MV-4-11 (cell line): ENCODE measurements around the gene DDIT4.

ENCODE experiments used
- DNase-seq: peaks from one replicate; lab custom pipeline; 2025; lab: John Stamatoyannopoulos, UW

DDIT4 gene

GRCh38 chr10:72318418-72319262, 44.9 kb downstream of the DDIT4 start:
- peak; percentile 12 for DNase-seq

DNA sequence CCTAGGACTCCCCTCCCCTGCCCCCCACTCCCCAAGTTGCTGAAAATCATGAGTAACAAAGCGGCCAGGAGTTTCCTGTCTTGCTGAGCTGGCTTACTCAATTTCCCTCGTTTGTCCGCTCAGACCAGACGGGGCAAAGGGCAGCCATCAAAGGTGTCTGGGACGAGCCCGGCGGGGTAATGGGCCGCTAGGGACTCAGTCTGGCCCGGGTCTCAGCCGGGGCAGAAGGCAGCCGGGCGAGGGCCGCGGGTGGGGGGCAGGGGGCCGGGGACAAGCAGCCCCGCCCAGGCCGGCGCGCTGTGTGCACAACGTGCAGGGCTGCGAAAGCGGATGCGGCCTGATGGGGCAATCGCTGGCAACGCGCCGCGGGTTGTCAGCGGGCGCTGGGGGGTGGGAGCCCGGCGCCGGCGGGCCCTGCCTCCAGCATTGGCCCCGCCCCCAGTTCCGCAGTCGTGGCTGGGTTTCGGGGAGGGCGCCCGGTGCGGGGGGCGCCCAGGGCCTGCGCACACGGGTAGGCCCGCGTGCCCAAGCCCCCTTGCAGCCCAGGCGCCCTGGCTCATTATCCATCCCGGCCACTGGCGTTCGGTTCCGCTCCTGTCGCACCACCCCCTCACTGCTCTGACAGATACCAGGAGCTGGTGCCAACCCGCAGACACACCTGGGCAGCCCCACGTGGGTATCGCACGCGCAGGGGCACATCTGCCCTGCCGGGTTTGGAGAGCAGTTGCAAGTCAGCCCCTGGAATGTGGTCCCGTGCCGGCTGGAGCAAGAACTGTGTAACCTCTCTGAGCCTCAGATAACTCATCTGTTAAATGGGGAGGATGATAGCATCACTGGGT, 45.9 kb downstream of the DDIT4 start:
- DNase-seq: peak; percentile 87

- peak; percentile 99 for DNase-seq
These were observed 47.0 kb downstream of the DDIT4 start for GRCh38 chr10:72320676-72321247.

GRCh38 chr10:72321248-72322029, 47.7 kb downstream of the DDIT4 start:
- DNase-seq: no peak

DNA sequence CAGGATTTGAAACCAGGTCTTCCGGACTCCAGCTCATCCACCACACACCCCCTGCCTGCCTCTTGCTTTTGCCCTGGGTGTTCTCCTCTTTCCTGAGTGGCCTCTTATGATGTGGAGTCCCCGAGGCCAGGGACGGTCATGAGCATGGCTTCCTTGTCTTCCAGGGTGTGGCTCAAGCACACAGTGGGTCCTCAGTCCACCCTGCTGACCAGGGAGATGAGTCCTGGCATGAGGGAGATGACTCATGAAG, 48.2 kb downstream of the DDIT4 start:
- DNase-seq: no peak

DNA sequence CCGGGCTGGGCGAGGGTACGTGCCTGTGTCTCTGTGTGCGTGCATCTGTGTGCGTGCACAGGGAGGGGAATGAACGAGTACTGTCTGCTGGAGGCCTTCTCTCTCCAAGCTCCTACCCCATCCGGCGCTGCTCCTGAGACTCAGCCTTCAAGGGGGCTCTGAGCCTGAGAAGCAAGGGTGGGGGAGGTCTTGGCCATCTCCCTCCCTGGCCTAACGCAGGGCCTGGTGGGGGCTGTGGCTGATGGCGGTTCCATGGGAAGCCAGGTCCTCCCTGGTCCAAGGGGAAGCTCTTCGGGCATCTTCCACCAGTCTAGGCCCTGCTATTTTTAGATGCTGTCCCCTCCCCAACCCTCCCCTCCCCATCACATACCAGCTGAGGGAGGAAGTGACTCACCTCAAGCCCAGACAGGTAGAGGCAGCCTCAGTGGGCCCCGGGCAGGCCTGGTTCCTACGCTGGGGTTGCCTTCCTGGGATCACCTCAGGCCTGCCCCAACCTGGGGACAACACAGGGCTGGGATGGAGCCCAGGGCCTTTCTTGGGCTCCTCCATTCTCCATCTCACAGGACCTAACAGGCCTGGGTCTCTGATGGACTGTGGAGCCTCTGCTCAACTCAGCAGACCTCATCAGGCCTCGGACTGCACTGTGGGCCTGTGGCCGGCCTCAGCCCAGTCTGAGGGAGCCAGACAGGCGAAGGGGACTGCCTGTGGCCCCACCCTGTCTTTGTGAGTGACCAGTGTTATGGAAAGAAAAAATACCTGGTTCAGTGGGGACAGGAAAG, 48.7 kb downstream of the DDIT4 start:
- DNase-seq: no peak

DNA sequence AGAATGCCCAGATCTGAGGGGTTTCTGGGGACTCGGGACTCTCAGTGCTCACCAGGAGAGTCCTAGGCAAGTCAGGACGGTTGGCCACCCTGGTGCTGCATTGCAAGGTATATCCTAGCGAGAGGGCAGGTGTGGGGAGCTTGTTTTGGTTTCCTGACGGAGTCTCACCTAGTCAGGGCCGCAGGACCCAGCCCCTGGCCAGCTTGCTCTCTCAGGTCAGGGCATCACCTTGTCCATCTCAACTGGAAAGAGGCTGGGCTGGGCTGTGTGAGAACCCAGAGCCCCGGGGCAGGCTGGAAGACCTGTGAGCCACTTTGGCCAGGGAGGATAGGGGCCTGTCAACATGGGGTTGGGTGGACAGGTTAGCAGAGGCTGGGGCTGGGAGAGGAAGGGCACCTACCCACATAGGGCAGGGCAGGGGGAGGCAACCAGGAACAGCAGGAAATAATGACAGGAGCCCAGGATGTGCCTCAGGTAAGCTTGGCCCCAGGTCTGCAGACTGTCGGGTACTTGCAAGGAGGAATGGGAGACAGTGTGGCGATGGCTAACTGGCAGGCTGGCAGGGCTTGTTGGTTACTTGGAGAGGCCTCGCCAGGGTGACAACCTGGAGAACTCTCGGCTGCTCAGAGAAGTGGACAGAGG, 49.5 kb downstream of the DDIT4 start:
- no peak for DNase-seq

- DNase-seq: no peak
These were observed 50.1 kb downstream of the DDIT4 start for GRCh38 chr10:72323771-72324191.
